Measurements from ENCODE around the gene SRRM3. TPM values are rescaled to one million over a fixed set of nuclear protein-coding genes. Genes with fewer than 3 reads are reported as not detected.

SRRM3 gene
- total and polyA plus RNA-seq, 9 of the 15 experiments (the other 6 are each of a cell fraction or from before 2014, with no cell fraction given) = 0.04 to 0.91 (median 0.46) TPM; not detected in 2

DNA sequence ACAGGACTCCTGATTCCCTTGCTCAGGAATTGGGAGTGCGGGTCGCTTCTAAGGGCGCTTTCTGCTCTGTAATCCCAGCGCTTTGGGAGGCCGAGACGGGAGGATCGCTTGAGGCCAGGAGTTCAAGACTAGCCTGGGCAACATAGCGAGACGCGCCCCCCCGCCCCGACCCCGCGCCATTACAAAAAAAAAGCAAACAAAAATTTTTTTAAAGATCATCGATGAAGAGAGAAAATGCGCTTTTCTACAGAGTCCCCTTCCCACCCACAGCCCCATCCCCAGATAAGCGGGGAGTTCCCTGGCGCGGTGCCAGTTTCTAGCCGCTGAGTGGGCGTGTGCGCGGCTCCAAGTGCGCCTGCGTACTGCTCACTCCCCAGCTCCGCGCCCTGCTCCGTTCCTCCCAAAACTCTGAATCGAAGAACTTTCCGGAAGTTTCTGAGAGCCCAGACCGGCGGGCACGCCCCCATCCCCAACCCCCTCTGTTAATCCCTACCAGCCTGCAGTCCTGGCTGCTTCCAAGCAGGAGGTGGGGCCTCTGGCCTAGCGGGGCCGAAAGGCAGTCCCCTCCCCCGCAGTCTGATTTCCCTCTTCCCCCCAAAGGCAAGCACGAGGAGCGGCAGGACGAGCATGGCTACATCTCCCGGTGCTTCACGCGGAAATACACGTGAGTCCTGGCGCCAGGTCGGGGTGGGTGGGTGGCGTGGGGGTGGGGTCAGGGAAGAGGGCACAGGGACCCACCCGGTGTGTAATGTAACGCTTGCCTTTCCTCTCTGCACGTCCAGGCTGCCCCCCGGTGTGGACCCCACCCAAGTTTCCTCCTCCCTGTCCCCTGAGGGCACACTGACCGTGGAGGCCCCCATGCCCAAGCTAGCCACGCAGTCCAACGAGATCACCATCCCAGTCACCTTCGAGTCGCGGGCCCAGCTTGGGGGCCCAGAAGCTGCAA lies 101.8 kb downstream of the SRRM3 start (continued):
- TF ChIP-seq, protein P1, sequence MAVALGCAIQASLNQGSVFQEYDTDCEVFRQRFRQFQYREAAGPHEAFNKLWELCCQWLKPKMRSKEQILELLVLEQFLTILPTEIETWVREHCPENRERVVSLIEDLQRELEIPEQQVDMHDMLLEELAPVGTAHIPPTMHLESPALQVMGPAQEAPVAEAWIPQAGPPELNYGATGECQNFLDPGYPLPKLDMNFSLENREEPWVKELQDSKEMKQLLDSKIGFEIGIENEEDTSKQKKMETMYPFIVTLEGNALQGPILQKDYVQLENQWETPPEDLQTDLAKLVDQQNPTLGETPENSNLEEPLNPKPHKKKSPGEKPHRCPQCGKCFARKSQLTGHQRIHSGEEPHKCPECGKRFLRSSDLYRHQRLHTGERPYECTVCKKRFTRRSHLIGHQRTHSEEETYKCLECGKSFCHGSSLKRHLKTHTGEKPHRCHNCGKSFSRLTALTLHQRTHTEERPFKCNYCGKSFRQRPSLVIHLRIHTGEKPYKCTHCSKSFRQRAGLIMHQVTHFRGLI (CRISPR knock-in tag; IDR thresholded peaks at IDR 0.05) = no peak
- TF ChIP-seq RAD51 (IDR thresholded peaks at IDR 0.05; ENCODE audit: borderline replicate concordance, low read depth) (no peak), POLR2A (conservative IDR thresholded peaks at IDR 0.05) (peak; percentile 66), HEY1 (CRISPR knock-in tag; IDR thresholded peaks at IDR 0.05; ENCODE audit: borderline replicate concordance) (no peak), CBX1 (IDR thresholded peaks at IDR 0.05; ENCODE audit: low read depth) (peak; percentile 20; the same call in 1 of the 2 replicates), ZSCAN29 (IDR thresholded peaks at IDR 0.05) (no peak), PTTG1 (tag; IDR thresholded peaks at IDR 0.05; ENCODE audit: low read depth) (no peak), TEAD2 (tag; IDR thresholded peaks at IDR 0.05) (no peak), BRCA1 (IDR thresholded peaks at IDR 0.05) (no peak), BRCA1 (CRISPR knock-in tag; IDR thresholded peaks at IDR 0.05) (no peak), CAMTA2 (CRISPR knock-in tag; conservative IDR thresholded peaks at IDR 0.05) (no peak)
- TF ChIP-seq, protein P2, sequence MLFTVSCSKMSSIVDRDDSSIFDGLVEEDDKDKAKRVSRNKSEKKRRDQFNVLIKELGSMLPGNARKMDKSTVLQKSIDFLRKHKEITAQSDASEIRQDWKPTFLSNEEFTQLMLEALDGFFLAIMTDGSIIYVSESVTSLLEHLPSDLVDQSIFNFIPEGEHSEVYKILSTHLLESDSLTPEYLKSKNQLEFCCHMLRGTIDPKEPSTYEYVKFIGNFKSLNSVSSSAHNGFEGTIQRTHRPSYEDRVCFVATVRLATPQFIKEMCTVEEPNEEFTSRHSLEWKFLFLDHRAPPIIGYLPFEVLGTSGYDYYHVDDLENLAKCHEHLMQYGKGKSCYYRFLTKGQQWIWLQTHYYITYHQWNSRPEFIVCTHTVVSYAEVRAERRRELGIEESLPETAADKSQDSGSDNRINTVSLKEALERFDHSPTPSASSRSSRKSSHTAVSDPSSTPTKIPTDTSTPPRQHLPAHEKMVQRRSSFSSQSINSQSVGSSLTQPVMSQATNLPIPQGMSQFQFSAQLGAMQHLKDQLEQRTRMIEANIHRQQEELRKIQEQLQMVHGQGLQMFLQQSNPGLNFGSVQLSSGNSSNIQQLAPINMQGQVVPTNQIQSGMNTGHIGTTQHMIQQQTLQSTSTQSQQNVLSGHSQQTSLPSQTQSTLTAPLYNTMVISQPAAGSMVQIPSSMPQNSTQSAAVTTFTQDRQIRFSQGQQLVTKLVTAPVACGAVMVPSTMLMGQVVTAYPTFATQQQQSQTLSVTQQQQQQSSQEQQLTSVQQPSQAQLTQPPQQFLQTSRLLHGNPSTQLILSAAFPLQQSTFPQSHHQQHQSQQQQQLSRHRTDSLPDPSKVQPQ (CRISPR knock-in tag; IDR thresholded peaks at IDR 0.05; ENCODE audit: borderline replicate concordance) = no peak
- TF ChIP-seq, protein P3, sequence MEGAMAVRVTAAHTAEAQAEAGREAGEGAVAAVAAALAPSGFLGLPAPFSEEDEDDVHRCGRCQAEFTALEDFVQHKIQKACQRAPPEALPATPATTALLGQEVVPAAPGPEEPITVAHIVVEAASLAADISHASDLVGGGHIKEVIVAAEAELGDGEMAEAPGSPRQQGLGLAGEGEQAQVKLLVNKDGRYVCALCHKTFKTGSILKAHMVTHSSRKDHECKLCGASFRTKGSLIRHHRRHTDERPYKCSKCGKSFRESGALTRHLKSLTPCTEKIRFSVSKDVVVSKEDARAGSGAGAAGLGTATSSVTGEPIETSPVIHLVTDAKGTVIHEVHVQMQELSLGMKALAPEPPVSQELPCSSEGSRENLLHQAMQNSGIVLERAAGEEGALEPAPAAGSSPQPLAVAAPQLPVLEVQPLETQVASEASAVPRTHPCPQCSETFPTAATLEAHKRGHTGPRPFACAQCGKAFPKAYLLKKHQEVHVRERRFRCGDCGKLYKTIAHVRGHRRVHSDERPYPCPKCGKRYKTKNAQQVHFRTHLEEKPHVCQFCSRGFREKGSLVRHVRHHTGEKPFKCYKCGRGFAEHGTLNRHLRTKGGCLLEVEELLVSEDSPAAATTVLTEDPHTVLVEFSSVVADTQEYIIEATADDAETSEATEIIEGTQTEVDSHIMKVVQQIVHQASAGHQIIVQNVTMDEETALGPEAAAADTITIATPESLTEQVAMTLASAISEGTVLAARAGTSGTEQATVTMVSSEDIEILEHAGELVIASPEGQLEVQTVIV (CRISPR knock-in tag; IDR thresholded peaks at IDR 0.05; ENCODE audit: borderline replicate concordance) = no peak
- TF ChIP-seq, protein P4, sequence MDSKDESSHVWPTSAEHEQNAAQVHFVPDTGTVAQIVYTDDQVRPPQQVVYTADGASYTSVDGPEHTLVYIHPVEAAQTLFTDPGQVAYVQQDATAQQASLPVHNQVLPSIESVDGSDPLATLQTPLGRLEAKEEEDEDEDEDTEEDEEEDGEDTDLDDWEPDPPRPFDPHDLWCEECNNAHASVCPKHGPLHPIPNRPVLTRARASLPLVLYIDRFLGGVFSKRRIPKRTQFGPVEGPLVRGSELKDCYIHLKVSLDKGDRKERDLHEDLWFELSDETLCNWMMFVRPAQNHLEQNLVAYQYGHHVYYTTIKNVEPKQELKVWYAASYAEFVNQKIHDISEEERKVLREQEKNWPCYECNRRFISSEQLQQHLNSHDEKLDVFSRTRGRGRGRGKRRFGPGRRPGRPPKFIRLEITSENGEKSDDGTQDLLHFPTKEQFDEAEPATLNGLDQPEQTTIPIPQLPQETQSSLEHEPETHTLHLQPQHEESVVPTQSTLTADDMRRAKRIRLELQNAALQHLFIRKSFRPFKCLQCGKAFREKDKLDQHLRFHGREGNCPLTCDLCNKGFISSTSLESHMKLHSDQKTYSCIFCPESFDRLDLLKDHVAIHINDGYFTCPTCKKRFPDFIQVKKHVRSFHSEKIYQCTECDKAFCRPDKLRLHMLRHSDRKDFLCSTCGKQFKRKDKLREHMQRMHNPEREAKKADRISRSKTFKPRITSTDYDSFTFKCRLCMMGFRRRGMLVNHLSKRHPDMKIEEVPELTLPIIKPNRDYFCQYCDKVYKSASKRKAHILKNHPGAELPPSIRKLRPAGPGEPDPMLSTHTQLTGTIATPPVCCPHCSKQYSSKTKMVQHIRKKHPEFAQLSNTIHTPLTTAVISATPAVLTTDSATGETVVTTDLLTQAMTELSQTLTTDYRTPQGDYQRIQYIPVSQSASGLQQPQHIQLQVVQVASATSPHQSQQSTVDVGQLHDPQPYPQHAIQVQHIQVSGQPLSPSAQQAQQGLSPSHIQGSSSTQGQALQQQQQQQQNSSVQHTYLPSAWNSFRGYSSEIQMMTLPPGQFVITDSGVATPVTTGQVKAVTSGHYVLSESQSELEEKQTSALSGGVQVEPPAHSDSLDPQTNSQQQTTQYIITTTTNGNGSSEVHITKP (IDR thresholded peaks at IDR 0.05; ENCODE audit: partially characterized antibody) = peak; percentile 54
- TF ChIP-seq, protein P5, sequence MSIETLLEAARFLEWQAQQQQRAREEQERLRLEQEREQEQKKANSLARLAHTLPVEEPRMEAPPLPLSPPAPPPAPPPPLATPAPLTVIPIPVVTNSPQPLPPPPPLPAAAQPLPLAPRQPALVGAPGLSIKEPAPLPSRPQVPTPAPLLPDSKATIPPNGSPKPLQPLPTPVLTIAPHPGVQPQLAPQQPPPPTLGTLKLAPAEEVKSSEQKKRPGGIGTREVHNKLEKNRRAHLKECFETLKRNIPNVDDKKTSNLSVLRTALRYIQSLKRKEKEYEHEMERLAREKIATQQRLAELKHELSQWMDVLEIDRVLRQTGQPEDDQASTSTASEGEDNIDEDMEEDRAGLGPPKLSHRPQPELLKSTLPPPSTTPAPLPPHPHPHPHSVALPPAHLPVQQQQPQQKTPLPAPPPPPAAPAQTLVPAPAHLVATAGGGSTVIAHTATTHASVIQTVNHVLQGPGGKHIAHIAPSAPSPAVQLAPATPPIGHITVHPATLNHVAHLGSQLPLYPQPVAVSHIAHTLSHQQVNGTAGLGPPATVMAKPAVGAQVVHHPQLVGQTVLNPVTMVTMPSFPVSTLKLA (conservative IDR thresholded peaks at IDR 0.05) = peak; percentile 90 to 93

Data from K562 (cell line).